C4-2B (cell line): Measurements from ENCODE around the gene CRLF1.

ENCODE experiments used
- CTCF ChIP-seq: fragments of 450-650 bp; conservative IDR thresholded peaks from 2 replicates; pipeline ENCODE4 v1.5.1; 2017; ENCODE audit warnings: mild to moderate bottlenecking
- ZFX ChIP-seq: fragments of 450-650 bp; IDR thresholded peaks from 2 replicates; pipeline ENCODE4 v1.6.1; 2017

GRCh38 chr19:18559685-18560084 lies 46.9 kb downstream of the CRLF1 start:
- TF ChIP-seq CTCF (no peak), ZFX (no peak)
